ENCODE measurements around the gene GMDS. TPM values are rescaled to one million over a fixed set of nuclear protein-coding genes. Genes with fewer than 3 reads are reported as not detected.

GMDS gene
- total RNA-seq, 2 donors from 2014 or later, result 25.4 to 29.5 TPM

DNA sequence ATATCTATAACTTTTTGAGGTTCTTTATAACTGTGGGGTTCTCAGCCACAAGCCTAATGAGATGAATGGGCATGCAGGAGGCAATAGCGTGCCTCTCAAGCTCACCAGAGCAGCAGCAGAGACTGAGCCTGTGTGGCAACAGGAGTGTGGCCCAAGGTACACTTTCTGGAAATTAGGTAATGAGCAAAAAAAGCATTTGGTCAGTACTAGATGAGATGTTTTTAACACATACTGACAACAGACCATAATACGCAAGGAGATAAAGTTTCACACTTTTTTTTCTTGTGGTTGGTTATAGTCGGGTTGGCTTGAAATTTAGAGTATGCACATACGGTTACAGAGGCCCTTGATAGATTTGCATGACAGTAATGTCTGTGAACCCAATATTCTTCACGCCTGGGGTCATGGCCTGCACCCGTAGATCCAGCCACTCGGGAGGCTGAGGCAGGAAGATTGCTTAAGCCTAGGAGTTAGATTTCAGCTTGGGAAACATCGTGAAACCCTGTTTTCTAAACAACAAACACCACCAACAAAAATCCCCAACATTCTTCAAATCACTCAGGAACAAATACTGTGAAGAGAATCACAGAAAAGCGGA lies 300.1 kb downstream of the GMDS start:
- no peak overlapping the region for H3K4me3 Mint-ChIP-seq
- H3K36me3 Mint-ChIP-seq (ENCODE audit: low read depth), result no peaks in the 10 kb centered on the region
- Histone ChIP-seq H3K27ac (ENCODE audit: low read depth, low read length) (no peak overlapping the region), H3K36me3 (ENCODE audit: control insufficient read depth, insufficient read depth, low read length) (no peaks in the 10 kb centered on the region), H3K27me3 (ENCODE audit: control insufficient read depth, insufficient read depth, low read length, poor library complexity, severe bottlenecking) (no peaks in the 10 kb centered on the region), H3K4me1 (ENCODE audit: control insufficient read depth, insufficient read depth, low read length) (no peaks in the 10 kb centered on the region), H3K9me3 (ENCODE audit: control insufficient read depth, low read length) (no peaks in the 10 kb centered on the region), H3K9ac (ENCODE audit: extremely low read depth, low read length, poor library complexity, severe bottlenecking) (no peak overlapping the region), H3K4me3 (ENCODE audit: low read length) (no peak overlapping the region)
- peak overlapping the region; percentile 55 for H3K27ac Mint-ChIP-seq
- H3K27me3 Mint-ChIP-seq (ENCODE audit: insufficient read depth), result no peaks in the 10 kb centered on the region
- no peak for DNase-seq
- TF ChIP-seq, protein P1, sequence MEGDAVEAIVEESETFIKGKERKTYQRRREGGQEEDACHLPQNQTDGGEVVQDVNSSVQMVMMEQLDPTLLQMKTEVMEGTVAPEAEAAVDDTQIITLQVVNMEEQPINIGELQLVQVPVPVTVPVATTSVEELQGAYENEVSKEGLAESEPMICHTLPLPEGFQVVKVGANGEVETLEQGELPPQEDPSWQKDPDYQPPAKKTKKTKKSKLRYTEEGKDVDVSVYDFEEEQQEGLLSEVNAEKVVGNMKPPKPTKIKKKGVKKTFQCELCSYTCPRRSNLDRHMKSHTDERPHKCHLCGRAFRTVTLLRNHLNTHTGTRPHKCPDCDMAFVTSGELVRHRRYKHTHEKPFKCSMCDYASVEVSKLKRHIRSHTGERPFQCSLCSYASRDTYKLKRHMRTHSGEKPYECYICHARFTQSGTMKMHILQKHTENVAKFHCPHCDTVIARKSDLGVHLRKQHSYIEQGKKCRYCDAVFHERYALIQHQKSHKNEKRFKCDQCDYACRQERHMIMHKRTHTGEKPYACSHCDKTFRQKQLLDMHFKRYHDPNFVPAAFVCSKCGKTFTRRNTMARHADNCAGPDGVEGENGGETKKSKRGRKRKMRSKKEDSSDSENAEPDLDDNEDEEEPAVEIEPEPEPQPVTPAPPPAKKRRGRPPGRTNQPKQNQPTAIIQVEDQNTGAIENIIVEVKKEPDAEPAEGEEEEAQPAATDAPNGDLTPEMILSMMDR (conservative IDR thresholded peaks at IDR 0.05), result peak; percentile 44
- peaks cover 6% of the 10 kb centered on the region for H3K4me1 Mint-ChIP-seq
- 89 to 92% methylated on average over 7 to 9 of the region's 9 CpGs for WGBS, 2 experiments (ENCODE audit: insufficient coverage in 1 of 2, insufficient read length in 1 of 2)
- H3K9me3 Mint-ChIP-seq, result no peaks in the 10 kb centered on the region

DNA sequence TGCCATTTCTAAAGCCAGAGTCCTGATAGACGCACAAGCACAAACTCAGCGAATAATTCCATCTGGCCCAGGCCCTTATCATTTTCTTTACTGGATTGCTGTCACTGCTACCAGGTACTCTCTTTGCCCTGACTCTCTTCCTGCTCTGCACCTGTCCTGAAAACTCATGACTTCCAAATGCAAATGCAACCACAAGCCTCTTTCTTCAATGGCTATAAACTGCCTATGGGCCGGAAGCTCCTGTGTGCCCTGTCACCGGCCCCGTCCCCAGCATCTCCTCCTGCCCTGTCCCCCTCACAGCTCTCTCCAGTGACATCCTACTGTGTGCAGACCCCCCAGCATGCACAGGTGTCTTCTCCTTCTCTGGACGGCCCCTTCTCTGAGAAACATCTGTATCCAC lies 302.6 kb downstream of the GMDS start:
- no peak overlapping the region for H3K9ac ChIP-seq (ENCODE audit: extremely low read depth, low read length, poor library complexity, severe bottlenecking)
- 92 to 100% methylated on average over 5 to 6 of the region's 6 CpGs for WGBS, 2 experiments (ENCODE audit: insufficient coverage in 1 of 2, insufficient read length in 1 of 2)
- no peak for DNase-seq
- no peaks in the 10 kb centered on the region for H3K9me3 Mint-ChIP-seq
- H3K4me1 ChIP-seq (ENCODE audit: control insufficient read depth, insufficient read depth, low read length), result no peaks in the 10 kb centered on the region
- TF ChIP-seq, protein P1 (conservative IDR thresholded peaks at IDR 0.05), result no peak
- no peaks in the 10 kb centered on the region for H3K36me3 Mint-ChIP-seq (ENCODE audit: low read depth)
- no peaks in the 10 kb centered on the region for H3K27me3 ChIP-seq (ENCODE audit: control insufficient read depth, insufficient read depth, low read length, poor library complexity, severe bottlenecking)
- H3K27ac ChIP-seq (ENCODE audit: low read depth, low read length), result no peak overlapping the region
- H3K4me1 Mint-ChIP-seq, result peaks cover 6% of the 10 kb centered on the region
- no peaks in the 10 kb centered on the region for H3K27me3 Mint-ChIP-seq (ENCODE audit: insufficient read depth)
- no peaks in the 10 kb centered on the region for H3K9me3 ChIP-seq (ENCODE audit: control insufficient read depth, low read length)
- no peak overlapping the region for H3K4me3 Mint-ChIP-seq
- H3K4me3 ChIP-seq (ENCODE audit: low read length), result no peak overlapping the region
- H3K27ac Mint-ChIP-seq, result no peak overlapping the region
- no peaks in the 10 kb centered on the region for H3K36me3 ChIP-seq (ENCODE audit: control insufficient read depth, insufficient read depth, low read length)

DNA sequence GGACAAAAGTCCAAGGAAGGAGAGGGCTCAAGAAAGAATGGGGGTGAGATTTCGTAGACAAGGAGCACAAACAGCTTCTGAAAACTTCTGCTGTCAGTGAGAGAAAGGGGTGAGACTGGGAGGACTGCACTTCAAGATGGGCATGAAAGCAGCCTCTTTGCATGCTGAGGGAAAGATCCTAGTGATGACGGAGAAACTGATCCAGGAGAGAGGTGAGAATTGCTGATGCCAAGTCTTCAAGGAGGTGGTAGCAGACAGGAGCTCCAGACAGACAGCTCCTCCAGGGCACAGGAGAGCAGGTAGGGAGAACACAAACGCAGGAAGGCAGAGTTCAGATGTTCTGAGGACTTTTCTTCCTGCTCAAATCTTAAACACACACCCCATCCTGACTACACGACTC lies 303.9 kb downstream of the GMDS start:
- TF ChIP-seq, protein P1 (conservative IDR thresholded peaks at IDR 0.05), result no peak
- no peaks in the 10 kb centered on the region for H3K27me3 Mint-ChIP-seq (ENCODE audit: insufficient read depth)
- no peaks in the 10 kb centered on the region for H3K9me3 Mint-ChIP-seq
- WGBS, 2 experiments (ENCODE audit: insufficient coverage in 1 of 2, insufficient read length in 1 of 2), result 90 to 95% methylated on average over 4 of the region's 4 CpGs
- H3K4me1 Mint-ChIP-seq, result peaks cover 6% of the 10 kb centered on the region
- Histone ChIP-seq H3K27me3 (ENCODE audit: control insufficient read depth, insufficient read depth, low read length, poor library complexity, severe bottlenecking) (no peaks in the 10 kb centered on the region), H3K9ac (ENCODE audit: extremely low read depth, low read length, poor library complexity, severe bottlenecking) (no peak overlapping the region), H3K9me3 (ENCODE audit: control insufficient read depth, low read length) (no peaks in the 10 kb centered on the region), H3K4me3 (ENCODE audit: low read length) (no peak overlapping the region), H3K36me3 (ENCODE audit: control insufficient read depth, insufficient read depth, low read length) (no peaks in the 10 kb centered on the region), H3K27ac (ENCODE audit: low read depth, low read length) (no peak overlapping the region), H3K4me1 (ENCODE audit: control insufficient read depth, insufficient read depth, low read length) (no peaks in the 10 kb centered on the region)
- H3K36me3 Mint-ChIP-seq (ENCODE audit: low read depth), result no peaks in the 10 kb centered on the region
- no peak overlapping the region for H3K4me3 Mint-ChIP-seq
- DNase-seq, result no peak
- no peak overlapping the region for H3K27ac Mint-ChIP-seq

Measured in endodermal cell (in vitro differentiated cells).